Hematopoietic multipotent progenitor cell (in vitro differentiated cells): ENCODE results near the gene SCRT2. TPM values are rescaled to one million over a fixed set of nuclear protein-coding genes. Genes with fewer than 3 reads are reported as not detected.

Experiments used
- DNase-seq, 3 donors: peaks; one replicate each; pipeline ENCODE4 v3.0.0-alpha.2; 2011 to 2015; ENCODE audit warnings: low read depth in 2 of 3, low spot score in 2 of 3
- total RNA-seq: library from RNA; depleted of rRNA; stranded (reverse); fragments of >200 nt; gene quantifications from one replicate; pipeline ENCODE4 v1.2.3, GENCODE V29; 2012

Gene SCRT2
- total RNA-seq, 1 donor = not detected

DNA sequence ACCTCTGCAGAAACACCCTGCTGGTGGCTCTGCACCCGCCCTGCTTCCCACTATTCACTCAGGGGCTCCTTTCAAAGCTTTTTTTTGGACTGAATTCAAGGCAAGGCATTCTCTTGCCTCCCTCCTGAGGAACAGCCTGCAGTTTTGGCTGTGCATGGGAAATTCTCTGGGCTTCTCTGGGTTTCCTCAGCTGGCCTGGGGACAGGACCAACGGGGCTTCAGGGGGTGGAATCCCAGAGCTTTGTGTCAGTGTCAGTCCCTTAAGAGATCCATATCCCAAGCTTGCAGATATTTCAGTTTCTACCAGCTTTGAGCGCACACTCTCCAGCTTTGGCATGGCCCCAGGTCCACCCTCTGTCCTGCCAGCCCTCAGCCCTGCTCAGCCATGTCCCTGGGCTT is 2.0 kb downstream of the SCRT2 start:
- DNase-seq = no peak

- DNase-seq = no peak
These were observed 2.5 kb downstream of the SCRT2 start for GRCh38 chr20:672963-673602.

DNA sequence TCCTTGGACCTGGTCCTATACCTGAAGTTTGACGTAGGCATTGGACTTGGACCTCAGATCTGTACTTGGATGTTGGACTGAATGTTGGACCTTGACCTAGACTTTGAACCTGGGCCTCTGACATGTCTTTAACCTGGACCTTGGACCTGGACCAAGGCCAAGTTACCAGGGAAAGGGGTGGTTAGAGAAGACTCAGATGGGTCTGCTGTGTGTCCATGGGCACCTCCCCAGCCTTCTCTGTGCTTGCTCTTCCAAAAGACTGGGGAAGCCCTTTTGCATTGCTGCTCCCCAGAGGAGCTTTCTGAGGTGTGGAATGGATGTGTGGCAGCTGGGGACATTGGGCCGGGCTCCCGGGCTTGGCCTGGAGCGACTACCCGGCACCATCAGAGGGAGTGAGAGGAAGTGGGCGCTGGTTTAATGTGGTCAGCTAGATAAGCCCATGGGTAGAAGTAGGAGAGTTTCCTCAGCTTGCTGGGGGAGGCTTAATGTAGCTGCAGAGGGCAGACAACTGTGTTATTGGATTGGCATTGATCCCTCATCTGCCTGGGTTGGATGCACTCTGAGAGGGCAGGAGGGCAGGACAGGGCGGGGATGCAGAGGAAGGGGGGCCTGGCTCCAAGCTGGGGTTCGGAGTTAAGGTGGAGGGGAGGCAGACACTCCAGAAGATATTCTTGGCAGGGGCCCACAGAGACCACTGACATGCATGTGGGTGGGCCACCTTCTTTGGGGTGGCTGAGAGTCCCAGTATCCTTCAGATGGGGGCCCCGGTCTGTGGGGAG is 4.2 kb downstream of the SCRT2 start:
- peak in 1 of 3 donors; percentile 51 for DNase-seq

GRCh38 chr20:669573-669972 is 6.0 kb downstream of the SCRT2 start:
- DNase-seq = no peak

DNA sequence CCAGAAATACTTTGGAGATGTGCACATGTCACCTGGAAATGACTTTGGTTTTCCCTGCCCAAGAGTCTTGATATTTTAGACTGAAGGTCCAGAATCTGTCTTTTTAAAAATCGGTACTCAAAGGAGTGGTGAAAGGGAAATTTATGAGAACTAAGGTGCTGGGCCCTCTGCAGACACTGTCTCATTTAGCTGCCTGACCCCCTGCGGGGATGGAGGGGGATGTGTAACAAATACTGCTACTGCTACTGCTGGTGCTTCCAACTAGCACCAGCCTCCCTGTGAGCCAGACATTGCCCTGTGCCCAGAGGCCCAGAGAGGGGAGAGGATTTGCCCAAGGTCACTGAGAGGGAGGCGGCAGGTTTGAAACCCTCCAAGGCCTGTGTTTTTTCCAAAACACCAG is 7.0 kb downstream of the SCRT2 start:
- DNase-seq = no peak

GRCh38 chr20:668050-668449 is 7.6 kb downstream of the SCRT2 start:
- DNase-seq = no peak

- peak in 2 of 3 donors; percentile 62 to 67 for DNase-seq
These were observed 8.1 kb downstream of the SCRT2 start for GRCh38 chr20:667351-668034.

- DNase-seq = no peak
These were observed 8.7 kb downstream of the SCRT2 start for GRCh38 chr20:666877-667276.

DNA sequence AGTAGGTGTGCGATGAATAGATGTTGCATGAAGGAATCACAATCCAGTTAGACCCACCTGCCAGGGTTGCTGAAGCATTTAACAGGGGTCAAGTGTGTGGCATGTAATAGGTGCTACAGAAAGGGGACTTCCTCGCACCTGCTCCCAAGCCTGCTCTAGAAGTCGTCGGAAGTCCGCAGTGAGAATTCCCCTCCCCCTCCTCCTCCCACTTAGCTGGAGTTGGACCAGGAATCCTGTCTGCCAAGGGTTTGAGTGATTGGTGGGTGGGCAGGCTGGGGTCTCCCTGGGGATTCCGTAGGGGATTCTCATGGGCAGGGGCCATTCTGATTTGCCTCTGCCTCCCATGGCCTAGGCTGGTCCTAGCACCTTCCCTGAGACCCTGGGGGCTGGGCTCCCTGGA is 10.3 kb downstream of the SCRT2 start:
- no peak for DNase-seq

GRCh38 chr20:664576-664975 is 11.0 kb downstream of the SCRT2 start:
- DNase-seq = no peak

- no peak for DNase-seq
These were observed 11.5 kb downstream of the SCRT2 start for GRCh38 chr20:664151-664550.

DNA sequence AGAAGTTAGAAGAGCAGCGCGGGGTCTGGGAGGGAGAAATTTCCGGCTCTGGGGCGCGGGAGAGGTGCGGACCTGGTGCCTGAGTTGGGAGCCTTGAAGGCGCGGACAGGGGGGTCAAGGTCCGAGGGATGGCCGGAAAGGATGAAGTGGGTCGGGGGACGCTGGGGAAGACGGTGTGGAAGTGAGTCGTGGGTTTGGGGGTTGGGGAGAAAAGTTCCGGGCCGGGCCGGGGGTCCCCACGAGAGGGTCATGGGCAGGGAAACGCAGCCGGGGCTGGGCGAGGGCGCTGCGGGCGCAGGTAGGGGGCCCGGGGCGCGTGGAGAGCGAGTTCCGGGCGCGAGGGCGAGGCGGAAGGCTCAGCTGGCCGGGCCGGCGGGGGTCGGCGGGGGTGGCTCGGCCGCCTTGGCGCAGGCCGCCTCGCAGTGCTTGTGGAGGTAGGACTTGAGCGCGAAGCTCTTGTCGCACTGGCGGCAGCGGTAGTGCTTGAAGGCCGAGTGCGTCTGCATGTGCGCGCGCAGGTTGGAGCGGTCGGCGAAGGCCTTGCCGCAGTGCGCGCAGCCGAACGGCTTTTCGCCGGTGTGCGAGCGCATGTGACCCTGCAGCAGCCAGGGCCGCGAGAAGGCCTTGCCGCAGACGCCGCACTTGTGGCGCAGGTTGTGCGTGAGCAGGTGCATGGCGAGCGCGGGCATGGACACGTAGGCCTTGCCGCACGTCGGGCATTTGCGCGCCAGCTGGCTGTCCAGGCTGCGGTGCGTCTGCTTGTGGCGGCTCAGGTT is 12.1 kb downstream of the SCRT2 start:
- peak in 2 of 3 donors; percentile 56 to 64 for DNase-seq

DNA sequence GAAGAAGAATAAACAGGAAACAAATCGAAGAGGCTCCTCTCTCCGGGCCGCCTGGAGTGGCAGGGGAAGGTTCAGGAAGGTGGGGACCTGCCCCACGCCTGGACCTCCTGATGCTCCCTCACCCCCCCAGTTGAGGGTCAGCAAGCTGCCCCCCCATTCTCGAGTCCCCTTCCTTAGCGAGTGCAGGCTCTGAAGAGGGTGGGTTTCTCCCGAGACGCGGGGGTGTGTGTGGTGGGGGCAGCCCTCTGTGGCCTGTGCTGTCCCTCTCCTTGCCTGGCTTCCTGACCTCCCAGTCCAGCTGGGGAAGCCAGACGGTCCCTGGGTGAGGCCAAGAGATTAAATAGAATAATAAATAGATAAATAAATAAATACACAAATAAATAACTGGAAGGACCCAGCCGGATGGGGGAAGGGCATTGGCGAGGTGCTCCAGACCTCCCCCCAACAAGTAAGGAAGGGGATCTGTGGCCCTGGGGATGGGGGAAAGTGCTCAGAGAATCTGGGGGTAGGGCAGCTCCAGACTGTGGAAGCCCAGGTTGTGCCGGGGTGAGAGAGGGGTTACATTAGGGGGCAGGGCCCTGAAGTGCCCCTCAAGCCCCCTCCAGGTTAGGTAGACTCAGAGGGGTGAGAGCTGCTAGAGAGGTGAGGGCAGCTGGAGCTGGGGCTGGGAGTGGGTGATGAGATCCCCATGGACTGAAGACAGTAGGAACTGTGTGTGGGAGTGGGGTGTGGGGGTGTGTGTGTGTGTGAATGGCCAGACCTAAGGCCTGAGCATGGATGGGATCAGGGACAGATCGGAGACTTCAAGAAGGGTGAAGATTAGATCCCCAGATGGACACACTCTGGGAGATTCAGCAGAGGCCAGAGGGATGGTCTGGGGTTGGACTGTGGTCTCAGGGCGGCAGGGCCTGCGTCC is 13.1 kb downstream of the SCRT2 start:
- no peak for DNase-seq

DNA sequence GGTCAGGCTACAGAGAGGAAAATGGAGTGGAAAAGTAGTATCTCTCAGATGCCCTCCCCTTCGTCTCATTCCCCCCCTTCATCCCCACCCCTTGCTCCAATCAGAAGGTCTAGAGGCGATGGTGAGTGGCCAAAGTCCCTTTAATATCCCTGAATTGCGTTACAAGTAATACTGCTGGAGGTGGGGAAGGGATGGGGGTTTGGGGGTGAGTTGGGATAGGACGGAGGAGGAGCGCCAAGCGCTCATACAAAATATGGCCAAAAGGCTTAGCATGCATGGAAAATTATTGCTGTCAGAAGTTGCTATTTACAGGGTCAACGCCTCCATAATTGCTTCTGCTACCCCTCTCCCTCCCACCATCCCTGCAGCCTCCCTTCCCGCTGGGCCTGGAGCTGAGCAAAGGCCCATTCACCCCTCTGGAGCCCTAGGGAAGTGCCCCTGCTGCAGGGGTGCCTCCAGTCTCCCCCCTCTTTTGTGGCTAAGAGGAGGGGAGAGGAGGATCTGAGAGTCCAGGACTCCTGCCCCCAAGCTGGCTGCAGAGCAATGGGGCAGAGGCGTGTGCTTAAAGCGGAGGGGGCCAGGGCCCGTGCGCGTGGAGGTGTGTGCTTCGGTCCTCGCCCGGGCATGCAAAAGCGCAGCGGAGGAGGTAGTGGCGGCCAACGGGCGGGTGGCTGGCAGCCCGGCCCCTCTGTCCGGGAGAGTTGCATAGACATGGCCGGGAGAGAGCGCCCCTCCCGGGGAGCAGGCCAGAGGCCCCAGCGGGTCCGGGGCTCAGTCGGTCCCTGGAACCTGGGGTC is 13.9 kb downstream of the SCRT2 start:
- no peak for DNase-seq

DNA sequence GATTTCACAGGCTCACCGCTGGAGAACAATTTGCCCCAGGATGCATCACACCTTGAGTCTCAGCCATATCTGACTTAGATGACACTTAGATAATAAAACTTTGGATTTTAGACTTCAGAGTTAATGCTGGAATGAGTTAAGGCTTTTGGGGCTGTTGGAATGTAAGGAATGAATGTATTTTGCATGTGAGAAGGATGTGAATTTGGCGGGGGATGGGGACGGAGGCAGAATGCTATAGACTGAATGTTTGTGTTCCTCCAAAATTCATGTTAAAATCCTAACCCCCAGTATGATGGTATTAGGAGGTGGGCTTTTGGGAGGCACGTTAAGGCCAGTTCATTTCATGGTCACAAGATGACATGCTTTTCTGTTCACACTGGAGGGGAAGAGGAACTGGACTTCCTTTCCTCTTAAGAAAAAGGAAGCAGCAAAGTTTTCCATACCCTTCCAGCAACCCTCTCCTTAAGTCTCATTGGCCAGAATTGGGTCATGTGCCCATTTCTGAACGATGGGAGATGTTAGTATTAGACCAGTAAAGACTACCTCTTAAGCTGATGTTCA is 16.8 kb downstream of the SCRT2 start:
- no peak for DNase-seq

- DNase-seq = no peak
These were observed 17.4 kb downstream of the SCRT2 start for GRCh38 chr20:658202-658601.

GRCh38 chr20:655726-656624 is 19.6 kb downstream of the SCRT2 start:
- DNase-seq = no peak

DNA sequence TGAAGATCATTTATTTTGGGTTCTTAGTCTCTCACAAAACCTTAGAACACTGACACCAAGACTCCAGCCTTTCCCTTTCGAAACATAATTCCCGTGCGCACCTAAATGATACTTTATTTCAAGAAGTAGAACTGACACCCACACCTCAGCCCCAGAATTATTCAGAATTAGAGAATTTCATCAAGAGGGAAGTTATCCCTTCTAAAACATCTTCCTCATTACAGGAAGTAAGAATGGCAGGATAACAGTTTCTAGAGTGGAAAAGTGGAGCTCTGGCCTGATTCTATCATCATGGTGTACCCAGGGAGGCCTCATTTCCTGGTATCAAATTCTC is 21.2 kb downstream of the SCRT2 start:
- no peak for DNase-seq
